ENCODE measurements around the gene FAM120A. TPM values are rescaled to one million over a fixed set of nuclear protein-coding genes. Genes with fewer than 3 reads are reported as not detected.

FAM120A gene
- total RNA-seq, 1 experiment from 2014 or later: 89.6 TPM

GRCh38 chr9:93479726-93480125 is 28.2 kb downstream of the FAM120A start:
- no peak for ATAC-seq

DNA sequence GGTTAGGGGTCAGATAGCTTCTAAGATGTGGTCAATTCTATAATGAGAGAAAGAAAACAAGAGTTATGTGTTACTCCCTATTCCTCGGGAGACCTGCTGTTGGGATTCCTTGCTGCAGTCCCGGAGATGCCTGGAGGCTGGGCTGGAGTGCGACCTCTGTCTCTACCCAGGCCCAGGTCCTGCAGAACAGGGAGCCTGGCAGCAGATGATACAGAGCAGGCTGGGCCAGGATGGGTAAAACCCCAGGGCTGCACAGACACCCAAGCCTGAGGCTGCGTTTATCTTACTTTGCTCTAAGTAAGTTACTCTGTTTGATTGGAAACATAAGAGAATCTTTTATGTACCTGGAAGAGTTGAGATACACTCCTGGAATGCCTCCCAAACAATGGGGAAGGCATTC is 28.8 kb downstream of the FAM120A start:
- intact Hi-C loops (cut with micrococcal nuclease): no loop called here
- Histone ChIP-seq H3K9me3 (ENCODE audit: low read length) (no peaks in the 10 kb centered on the region), H3F3A (ENCODE audit: low read length, unreplicated experiment) (no peaks in the 10 kb centered on the region), H3K9ac (ENCODE audit: low read length) (no peak overlapping the region), H3K4me1 (ENCODE audit: insufficient read depth, low read length) (no peaks in the 10 kb centered on the region), H3K4me3 (ENCODE audit: low read length) (no peak overlapping the region), H3K4me2 (ENCODE audit: low read length) (no peak overlapping the region), H3K36me3 (ENCODE audit: low read depth, low read length) (peaks cover 5% of the 10 kb centered on the region; the same call in 1 of the 2 replicates), H3K27me3 (ENCODE audit: low read length) (no peaks in the 10 kb centered on the region), H3K27ac (ENCODE audit: low read length) (no peak overlapping the region), H2AFZ (ENCODE audit: low read length) (no peak overlapping the region), H3K79me2 (ENCODE audit: low read length) (peaks cover 71% of the 10 kb centered on the region), H3K9me2 (replicated peaks; ENCODE audit: low read length) (no peaks in the 10 kb centered on the region), H4K20me1 (ENCODE audit: low read length) (peaks cover 4% of the 10 kb centered on the region; the same call in 1 of the 2 replicates)
- DNase-seq (no peak), ATAC-seq (no peak)
- no TSS peak for BruUV-seq (replicated peaks)
- CTCF ChIA-PET: no interaction called here
- POLR2A ChIA-PET (ENCODE audit: unreplicated experiment): no interaction called here
- TF ChIP-seq CTCF (conservative IDR thresholded peaks at IDR 0.05; ENCODE audit: low read depth, low read length): no peak
- no peak for TF ChIP-seq EZH2phosphoT487 (IDR thresholded peaks at IDR 0.05; ENCODE audit: borderline replicate concordance, low read length)
- no peak for TF ChIP-seq EZH2 (IDR thresholded peaks at IDR 0.05; ENCODE audit: low read length, unreplicated experiment)

More at GRCh38 chr9:93479726-93480125, 28.2 kb downstream of the FAM120A start:
- no peak for TF ChIP-seq EZH2phosphoT487 (IDR thresholded peaks at IDR 0.05; ENCODE audit: borderline replicate concordance, low read length)
- TF ChIP-seq CTCF (conservative IDR thresholded peaks at IDR 0.05; ENCODE audit: low read depth, low read length): no peak
- TF ChIP-seq EZH2 (IDR thresholded peaks at IDR 0.05; ENCODE audit: low read length, unreplicated experiment): no peak
- peaks cover 5% of the 10 kb centered on the region; the same call in 1 of the 2 replicates for H3K36me3 ChIP-seq (ENCODE audit: low read depth, low read length)
- CTCF ChIA-PET: no interaction called here
- no peaks in the 10 kb centered on the region for H3K9me3 ChIP-seq (ENCODE audit: low read length)
- no peak overlapping the region for H3K4me2 ChIP-seq (ENCODE audit: low read length)
- intact Hi-C loops (cut with micrococcal nuclease): no loop called here
- H3K27ac ChIP-seq (ENCODE audit: low read length): no peak overlapping the region
- H3K79me2 ChIP-seq (ENCODE audit: low read length): peaks cover 73% of the 10 kb centered on the region
- peaks cover 5% of the 10 kb centered on the region; the same call in 1 of the 2 replicates for H4K20me1 ChIP-seq (ENCODE audit: low read length)
- H3K9me2 ChIP-seq (replicated peaks; ENCODE audit: low read length): no peaks in the 10 kb centered on the region
- H3K4me1 ChIP-seq (ENCODE audit: insufficient read depth, low read length): no peaks in the 10 kb centered on the region
- no peak for DNase-seq
- no peak overlapping the region for H2AFZ ChIP-seq (ENCODE audit: low read length)
- no peaks in the 10 kb centered on the region for H3F3A ChIP-seq (ENCODE audit: low read length, unreplicated experiment)
- POLR2A ChIA-PET (ENCODE audit: unreplicated experiment): no interaction called here
- no peaks in the 10 kb centered on the region for H3K27me3 ChIP-seq (ENCODE audit: low read length)
- no peak overlapping the region for H3K4me3 ChIP-seq (ENCODE audit: low read length)
- BruUV-seq (replicated peaks): no TSS peak
- no peak overlapping the region for H3K9ac ChIP-seq (ENCODE audit: low read length)

DNA sequence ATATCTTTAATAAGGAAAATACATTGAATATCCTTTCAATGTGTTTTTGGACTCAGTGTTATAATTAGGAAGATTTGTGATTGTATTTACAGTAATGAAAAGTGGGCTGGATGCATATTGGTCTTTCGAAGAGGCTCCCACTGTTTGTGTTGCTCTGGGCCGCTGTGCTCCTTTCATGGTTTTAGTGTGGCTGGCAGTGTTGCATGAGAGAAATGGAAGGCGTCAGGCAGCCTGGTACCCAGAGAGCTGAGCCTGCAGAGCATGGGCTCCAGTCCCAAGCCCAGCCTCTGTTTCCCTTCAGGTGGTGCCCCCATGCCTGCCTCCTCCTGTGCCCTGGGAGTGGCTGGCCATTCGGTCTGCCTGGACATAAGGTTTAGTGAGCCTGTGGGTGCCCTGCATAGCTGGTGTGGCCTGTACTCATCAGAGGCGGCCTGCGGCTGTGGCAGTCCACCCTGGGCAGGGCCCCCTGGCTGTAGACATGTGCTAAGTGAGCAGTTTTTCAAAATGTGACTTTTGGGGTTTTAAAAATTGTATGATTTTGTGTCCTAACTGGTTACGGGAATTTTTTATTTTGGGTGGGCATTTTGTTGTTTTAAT is 29.3 kb downstream of the FAM120A start:
- Histone ChIP-seq H3K79me2 (ENCODE audit: low read length) (peaks cover 71% of the 10 kb centered on the region), H2AFZ (ENCODE audit: low read length) (no peak overlapping the region), H3K9ac (ENCODE audit: low read length) (no peak overlapping the region), H3K4me1 (ENCODE audit: insufficient read depth, low read length) (no peaks in the 10 kb centered on the region), H3K27me3 (ENCODE audit: low read length) (no peaks in the 10 kb centered on the region), H3K9me2 (replicated peaks; ENCODE audit: low read length) (no peaks in the 10 kb centered on the region), H4K20me1 (ENCODE audit: low read length) (no peaks in the 10 kb centered on the region), H3K36me3 (ENCODE audit: low read depth, low read length) (peaks cover 7% of the 10 kb centered on the region; the same call in 1 of the 2 replicates), H3K9me3 (ENCODE audit: low read length) (no peaks in the 10 kb centered on the region), H3F3A (ENCODE audit: low read length, unreplicated experiment) (no peaks in the 10 kb centered on the region), H3K4me3 (ENCODE audit: low read length) (no peak overlapping the region), H3K4me2 (ENCODE audit: low read length) (no peak overlapping the region), H3K27ac (ENCODE audit: low read length) (no peak overlapping the region)
- DNase-seq (no peak), ATAC-seq (no peak)
- intact Hi-C loops (cut with micrococcal nuclease): no loop called here
- no TSS peak for BruUV-seq (replicated peaks)
- TF ChIP-seq EZH2phosphoT487 (IDR thresholded peaks at IDR 0.05; ENCODE audit: borderline replicate concordance, low read length) (no peak), EZH2 (IDR thresholded peaks at IDR 0.05; ENCODE audit: low read length, unreplicated experiment) (no peak), CTCF (conservative IDR thresholded peaks at IDR 0.05; ENCODE audit: low read depth, low read length) (no peak)
- POLR2A ChIA-PET (ENCODE audit: unreplicated experiment): no interaction called here
- CTCF ChIA-PET: no interaction called here

Measured in PC-3 (cell line).